Measurements from ENCODE around the gene PPP1R37. TPM values are rescaled to one million over a fixed set of nuclear protein-coding genes. Genes with fewer than 3 reads are reported as not detected.
A peak's percentile ranks its signal among the peaks of the same experiment; 100 is the strongest.

PPP1R37 gene
- total and polyA plus RNA-seq, 2 of the 13 experiments (the other 11 are each of a cell fraction or from before 2014, with no cell fraction given): 9.0 to 14.3 TPM

DNA sequence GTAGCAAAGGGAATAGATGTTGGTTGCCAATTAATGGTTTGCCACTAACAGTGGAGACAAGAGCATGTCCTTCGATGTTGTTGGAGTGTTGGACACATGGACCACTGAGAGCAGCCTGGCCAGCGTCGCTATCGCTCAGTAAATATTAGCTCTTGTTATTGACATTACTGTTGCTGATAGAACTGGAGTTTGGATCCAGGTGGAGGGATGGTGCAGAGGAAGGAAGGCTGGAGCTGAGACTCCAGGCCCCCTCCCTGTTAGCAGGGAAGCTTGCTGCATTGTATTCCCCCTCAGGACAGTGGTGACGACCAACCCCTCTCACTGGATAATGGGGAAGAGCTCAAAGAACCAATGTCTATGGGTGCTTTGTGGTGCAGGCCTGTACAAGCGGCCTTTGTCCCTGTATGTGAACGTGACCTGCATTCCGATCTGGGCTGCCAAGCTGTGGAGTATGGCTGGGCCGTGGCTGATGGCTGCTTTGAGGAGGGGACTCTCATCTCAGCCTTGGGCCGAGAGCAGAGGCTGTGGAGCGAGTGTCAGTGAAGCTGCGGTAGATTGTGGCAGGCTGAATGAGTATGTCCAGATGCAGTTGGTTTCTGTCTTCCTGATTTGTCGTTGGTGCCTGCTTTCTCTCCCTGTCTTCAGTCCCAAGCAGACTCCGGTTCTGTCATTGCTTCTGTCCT lies 47.2 kb upstream of the PPP1R37 start (continued):
- TF ChIP-seq MAZ (IDR thresholded peaks at IDR 0.05; ENCODE audit: borderline replicate concordance, low read depth, low read length) (no peak), MAZ (CRISPR knock-in tag; IDR thresholded peaks at IDR 0.05; ENCODE audit: low read depth) (peak; percentile 71; the same call in 1 of the 2 replicates), NFIB (CRISPR knock-in tag; IDR thresholded peaks at IDR 0.05; ENCODE audit: borderline replicate concordance) (no peak), ADNP (CRISPR knock-in tag; IDR thresholded peaks at IDR 0.05) (no peak), TGIF2 (CRISPR knock-in tag; IDR thresholded peaks at IDR 0.05) (peak; percentile 65), ZFAT (CRISPR knock-in tag; conservative IDR thresholded peaks at IDR 0.05) (no peak), CHD2 (IDR thresholded peaks at IDR 0.05; ENCODE audit: low read depth, low read length) (no peak), PRMT3 (CRISPR knock-in tag; IDR thresholded peaks at IDR 0.05; ENCODE audit: borderline replicate concordance, low read depth) (no peak), ZNF550 (CRISPR knock-in tag; IDR thresholded peaks at IDR 0.05; ENCODE audit: borderline replicate concordance) (no peak), NR2F1 (CRISPR knock-in tag; IDR thresholded peaks at IDR 0.05) (no peak), ZNF546 (CRISPR knock-in tag; conservative IDR thresholded peaks at IDR 0.05) (no peak), HCFC1 (IDR thresholded peaks at IDR 0.05; ENCODE audit: low read depth, low read length) (no peak), ZNF782 (CRISPR knock-in tag; IDR thresholded peaks at IDR 0.05; ENCODE audit: borderline replicate concordance) (peak; percentile 53; the same call in 1 of the 2 replicates), HNRNPLL (IDR thresholded peaks at IDR 0.05; ENCODE audit: low read depth, low read length, poor library complexity, severe bottlenecking) (no peak), RBM39 (IDR thresholded peaks at IDR 0.05; ENCODE audit: low read depth, low read length, poor library complexity, severe bottlenecking) (no peak), FOXK1 (CRISPR knock-in tag; IDR thresholded peaks at IDR 0.05; ENCODE audit: borderline replicate concordance, low read depth) (peak; percentile 83; the same call in 1 of the 2 replicates), SOX13 (IDR thresholded peaks at IDR 0.05) (peak; percentile 44; the same call in 1 of the 2 replicates), SOX13 (CRISPR knock-in tag; conservative IDR thresholded peaks at IDR 0.05 in 1 of 2, IDR thresholded peaks at IDR 0.05 in 1 of 2) (peak in 1 of 2 experiments; percentile 87; a peak in 2 of 4 replicates)
- TF ChIP-seq, protein P1, sequence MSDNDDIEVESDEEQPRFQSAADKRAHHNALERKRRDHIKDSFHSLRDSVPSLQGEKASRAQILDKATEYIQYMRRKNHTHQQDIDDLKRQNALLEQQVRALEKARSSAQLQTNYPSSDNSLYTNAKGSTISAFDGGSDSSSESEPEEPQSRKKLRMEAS (IDR thresholded peaks at IDR 0.05): peak; percentile 90
- TF ChIP-seq, protein P2, sequence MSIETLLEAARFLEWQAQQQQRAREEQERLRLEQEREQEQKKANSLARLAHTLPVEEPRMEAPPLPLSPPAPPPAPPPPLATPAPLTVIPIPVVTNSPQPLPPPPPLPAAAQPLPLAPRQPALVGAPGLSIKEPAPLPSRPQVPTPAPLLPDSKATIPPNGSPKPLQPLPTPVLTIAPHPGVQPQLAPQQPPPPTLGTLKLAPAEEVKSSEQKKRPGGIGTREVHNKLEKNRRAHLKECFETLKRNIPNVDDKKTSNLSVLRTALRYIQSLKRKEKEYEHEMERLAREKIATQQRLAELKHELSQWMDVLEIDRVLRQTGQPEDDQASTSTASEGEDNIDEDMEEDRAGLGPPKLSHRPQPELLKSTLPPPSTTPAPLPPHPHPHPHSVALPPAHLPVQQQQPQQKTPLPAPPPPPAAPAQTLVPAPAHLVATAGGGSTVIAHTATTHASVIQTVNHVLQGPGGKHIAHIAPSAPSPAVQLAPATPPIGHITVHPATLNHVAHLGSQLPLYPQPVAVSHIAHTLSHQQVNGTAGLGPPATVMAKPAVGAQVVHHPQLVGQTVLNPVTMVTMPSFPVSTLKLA (IDR thresholded peaks at IDR 0.05): peak; percentile 82
- TF ChIP-seq, protein P3, sequence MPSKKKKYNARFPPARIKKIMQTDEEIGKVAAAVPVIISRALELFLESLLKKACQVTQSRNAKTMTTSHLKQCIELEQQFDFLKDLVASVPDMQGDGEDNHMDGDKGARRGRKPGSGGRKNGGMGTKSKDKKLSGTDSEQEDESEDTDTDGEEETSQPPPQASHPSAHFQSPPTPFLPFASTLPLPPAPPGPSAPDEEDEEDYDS (CRISPR knock-in tag; IDR thresholded peaks at IDR 0.05): no peak
- TF ChIP-seq, protein P4, sequence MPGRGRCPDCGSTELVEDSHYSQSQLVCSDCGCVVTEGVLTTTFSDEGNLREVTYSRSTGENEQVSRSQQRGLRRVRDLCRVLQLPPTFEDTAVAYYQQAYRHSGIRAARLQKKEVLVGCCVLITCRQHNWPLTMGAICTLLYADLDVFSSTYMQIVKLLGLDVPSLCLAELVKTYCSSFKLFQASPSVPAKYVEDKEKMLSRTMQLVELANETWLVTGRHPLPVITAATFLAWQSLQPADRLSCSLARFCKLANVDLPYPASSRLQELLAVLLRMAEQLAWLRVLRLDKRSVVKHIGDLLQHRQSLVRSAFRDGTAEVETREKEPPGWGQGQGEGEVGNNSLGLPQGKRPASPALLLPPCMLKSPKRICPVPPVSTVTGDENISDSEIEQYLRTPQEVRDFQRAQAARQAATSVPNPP (CRISPR knock-in tag; IDR thresholded peaks at IDR 0.05): no peak; the same call in 1 of the 2 replicates
- TF ChIP-seq, protein P5, sequence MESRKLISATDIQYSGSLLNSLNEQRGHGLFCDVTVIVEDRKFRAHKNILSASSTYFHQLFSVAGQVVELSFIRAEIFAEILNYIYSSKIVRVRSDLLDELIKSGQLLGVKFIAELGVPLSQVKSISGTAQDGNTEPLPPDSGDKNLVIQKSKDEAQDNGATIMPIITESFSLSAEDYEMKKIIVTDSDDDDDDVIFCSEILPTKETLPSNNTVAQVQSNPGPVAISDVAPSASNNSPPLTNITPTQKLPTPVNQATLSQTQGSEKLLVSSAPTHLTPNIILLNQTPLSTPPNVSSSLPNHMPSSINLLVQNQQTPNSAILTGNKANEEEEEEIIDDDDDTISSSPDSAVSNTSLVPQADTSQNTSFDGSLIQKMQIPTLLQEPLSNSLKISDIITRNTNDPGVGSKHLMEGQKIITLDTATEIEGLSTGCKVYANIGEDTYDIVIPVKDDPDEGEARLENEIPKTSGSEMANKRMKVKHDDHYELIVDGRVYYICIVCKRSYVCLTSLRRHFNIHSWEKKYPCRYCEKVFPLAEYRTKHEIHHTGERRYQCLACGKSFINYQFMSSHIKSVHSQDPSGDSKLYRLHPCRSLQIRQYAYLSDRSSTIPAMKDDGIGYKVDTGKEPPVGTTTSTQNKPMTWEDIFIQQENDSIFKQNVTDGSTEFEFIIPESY (CRISPR knock-in tag; IDR thresholded peaks at IDR 0.05): no peak; the same call in 1 of the 2 replicates

Data from HepG2 (cell line).